ENCODE measurements around the gene GLP2R. TPM values are rescaled to one million over a fixed set of nuclear protein-coding genes. Genes with fewer than 3 reads are reported as not detected.
A peak's percentile ranks its signal among the peaks of the same experiment; 100 is the strongest.

GLP2R gene
- total RNA-seq, 1 experiment from 2014 or later = 0.90 TPM

- DNase-seq (ENCODE audit: low read depth) = no peak
These were observed 14.2 kb upstream of the GLP2R start for GRCh38 chr17:9811537-9811936.

- no peak for DNase-seq (ENCODE audit: low read depth)
These were observed 12.6 kb upstream of the GLP2R start for GRCh38 chr17:9813166-9813565.

- DNase-seq (ENCODE audit: low read depth) = no peak
These were observed 11.3 kb upstream of the GLP2R start for GRCh38 chr17:9814337-9814945.

- no peak for DNase-seq (ENCODE audit: low read depth)
These were observed 9.3 kb upstream of the GLP2R start for GRCh38 chr17:9816472-9816871.

- peak; percentile 57 for DNase-seq (ENCODE audit: low read depth)
These were observed 8.6 kb upstream of the GLP2R start for GRCh38 chr17:9817086-9817485.

- peak; percentile 71 for DNase-seq (ENCODE audit: low read depth)
These were observed 7.0 kb upstream of the GLP2R start for GRCh38 chr17:9818760-9819159.

GRCh38 chr17:9820448-9820847 lies 5.3 kb upstream of the GLP2R start:
- DNase-seq (ENCODE audit: low read depth) = peak; percentile 73

GRCh38 chr17:9821921-9822320 lies 3.8 kb upstream of the GLP2R start, which contains the start of gene GSG1L2:
GSG1L2 (minus strand) TSS chr17:9822079; CDS start chr17:9822071, 8 bp downstream.
- no peak for DNase-seq (ENCODE audit: low read depth)

- DNase-seq (ENCODE audit: low read depth) = no peak
These were observed 1.6 kb upstream of the GLP2R start for GRCh38 chr17:9824094-9824493.

GRCh38 chr17:9824797-9825338 lies 856 bp upstream of the GLP2R start:
- no peak for DNase-seq (ENCODE audit: low read depth)

- no peak for DNase-seq (ENCODE audit: low read depth)
These were observed 2.9 kb downstream of the GLP2R start for GRCh38 chr17:9828296-9829295.

GRCh38 chr17:9829343-9829742 lies 3.6 kb downstream of the GLP2R start:
- DNase-seq (ENCODE audit: low read depth) = no peak

- DNase-seq (ENCODE audit: low read depth) = no peak
These were observed 5.0 kb downstream of the GLP2R start for GRCh38 chr17:9830711-9831110.

GRCh38 chr17:9833922-9834321 lies 8.2 kb downstream of the GLP2R start:
- no peak for DNase-seq (ENCODE audit: low read depth)

- DNase-seq (ENCODE audit: low read depth) = peak; percentile 73
These were observed 12.1 kb downstream of the GLP2R start for GRCh38 chr17:9837551-9838471.

GRCh38 chr17:9839433-9839832 lies 13.7 kb downstream of the GLP2R start:
- peak; percentile 51 for DNase-seq (ENCODE audit: low read depth)

- peak; percentile 55 for DNase-seq (ENCODE audit: low read depth)
These were observed 16.5 kb downstream of the GLP2R start for GRCh38 chr17:9842057-9842758.

- DNase-seq (ENCODE audit: low read depth) = no peak
These were observed 17.7 kb downstream of the GLP2R start for GRCh38 chr17:9843152-9844010.

GRCh38 chr17:9844153-9844552 lies 18.4 kb downstream of the GLP2R start:
- no peak for DNase-seq (ENCODE audit: low read depth)

All from HT1080 (cell line).